Esophagus mucosa (tissue), 1 donor: ENCODE data around the gene OTX1. TPM values are rescaled to one million over a fixed set of nuclear protein-coding genes. Genes with fewer than 3 reads are reported as not detected.
A peak's percentile ranks its signal among the peaks of the same experiment; 100 is the strongest.

Experiments used
- ATAC-seq: fragments of 200-7000 bp; cut with Tn5 transposase; one replicate; pipeline ENCODE4 v1.9.1; 2020
- total RNA-seq: library from RNA; stranded (reverse); gene quantifications from one replicate; pipeline ENCODE4 v1.2.4, GENCODE V29; 2023
- donor health status: DM: yes; HTN: yes; CAD: no.

The OTX1 gene
- total RNA-seq, 1 donor from 2014 or later: 1.8 TPM

GRCh38 chr2:63047321-63048279 is 3.0 kb upstream of the OTX1 start:
- ATAC-seq: no peak

- ATAC-seq: no peak
Observed at GRCh38 chr2:63048367-63049171, 2.1 kb upstream of the OTX1 start.

GRCh38 chr2:63049211-63049969 is 1.2 kb upstream of the OTX1 start:
- no peak for ATAC-seq

- ATAC-seq: peak; percentile 34
Observed at GRCh38 chr2:63049970-63050333, 678 bp upstream of the OTX1 start.

- no peak for ATAC-seq
Observed at GRCh38 chr2:63051042-63051794, 588 bp downstream of the OTX1 start.

- no peak for ATAC-seq
Observed at GRCh38 chr2:63051795-63052333, 1.2 kb downstream of the OTX1 start.

GRCh38 chr2:63052411-63053080 is 1.9 kb downstream of the OTX1 start:
- ATAC-seq: no peak

GRCh38 chr2:63053081-63053888 is 2.7 kb downstream of the OTX1 start:
- ATAC-seq: no peak

GRCh38 chr2:63053889-63054602 is 3.4 kb downstream of the OTX1 start:
- no peak for ATAC-seq

- ATAC-seq: no peak
Observed at GRCh38 chr2:63054841-63055225, 4.2 kb downstream of the OTX1 start.

- no peak for ATAC-seq
Observed at GRCh38 chr2:63055226-63056106, 4.8 kb downstream of the OTX1 start.

GRCh38 chr2:63056107-63057050 is 5.7 kb downstream of the OTX1 start:
- no peak for ATAC-seq

GRCh38 chr2:63057249-63058143 is 6.9 kb downstream of the OTX1 start:
- no peak for ATAC-seq

- ATAC-seq: no peak
Observed at GRCh38 chr2:63058144-63058920, 7.7 kb downstream of the OTX1 start.
